Measurements from ENCODE around the gene VWA3B.

DNA sequence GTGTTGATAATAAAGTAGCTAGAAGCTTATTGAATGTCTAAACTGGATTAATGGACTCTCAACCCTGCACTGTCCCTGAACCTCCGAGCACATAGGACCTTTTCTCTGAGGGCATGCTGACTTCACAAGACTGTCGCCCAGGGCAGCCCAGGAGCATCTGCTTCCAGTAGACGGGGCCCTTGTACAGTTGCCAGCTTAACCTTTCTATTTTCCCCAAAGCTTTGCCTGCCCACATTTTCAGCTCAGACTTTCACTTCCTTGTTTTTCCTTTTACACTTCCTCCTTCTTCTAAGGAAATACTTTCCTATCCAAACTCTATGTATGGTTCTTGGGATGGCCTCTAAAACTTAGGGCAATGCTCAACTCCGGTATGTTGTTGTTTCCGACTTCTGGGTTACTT lies 1.3 kb downstream of the VWA3B start:
- TF ChIP-seq, protein P1, sequence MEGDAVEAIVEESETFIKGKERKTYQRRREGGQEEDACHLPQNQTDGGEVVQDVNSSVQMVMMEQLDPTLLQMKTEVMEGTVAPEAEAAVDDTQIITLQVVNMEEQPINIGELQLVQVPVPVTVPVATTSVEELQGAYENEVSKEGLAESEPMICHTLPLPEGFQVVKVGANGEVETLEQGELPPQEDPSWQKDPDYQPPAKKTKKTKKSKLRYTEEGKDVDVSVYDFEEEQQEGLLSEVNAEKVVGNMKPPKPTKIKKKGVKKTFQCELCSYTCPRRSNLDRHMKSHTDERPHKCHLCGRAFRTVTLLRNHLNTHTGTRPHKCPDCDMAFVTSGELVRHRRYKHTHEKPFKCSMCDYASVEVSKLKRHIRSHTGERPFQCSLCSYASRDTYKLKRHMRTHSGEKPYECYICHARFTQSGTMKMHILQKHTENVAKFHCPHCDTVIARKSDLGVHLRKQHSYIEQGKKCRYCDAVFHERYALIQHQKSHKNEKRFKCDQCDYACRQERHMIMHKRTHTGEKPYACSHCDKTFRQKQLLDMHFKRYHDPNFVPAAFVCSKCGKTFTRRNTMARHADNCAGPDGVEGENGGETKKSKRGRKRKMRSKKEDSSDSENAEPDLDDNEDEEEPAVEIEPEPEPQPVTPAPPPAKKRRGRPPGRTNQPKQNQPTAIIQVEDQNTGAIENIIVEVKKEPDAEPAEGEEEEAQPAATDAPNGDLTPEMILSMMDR (IDR thresholded peaks at IDR 0.05): no peak
- no peak for TF ChIP-seq POLR2A (IDR thresholded peaks at IDR 0.05)
